ENCODE measurements around the gene SNX8.
"Not testable (repeated sequence)": the region's sequence is repeated elsewhere in the genome, so short reads cannot be mapped to it uniquely, and the experiment has no call there.

SNX8 gene, protein sequence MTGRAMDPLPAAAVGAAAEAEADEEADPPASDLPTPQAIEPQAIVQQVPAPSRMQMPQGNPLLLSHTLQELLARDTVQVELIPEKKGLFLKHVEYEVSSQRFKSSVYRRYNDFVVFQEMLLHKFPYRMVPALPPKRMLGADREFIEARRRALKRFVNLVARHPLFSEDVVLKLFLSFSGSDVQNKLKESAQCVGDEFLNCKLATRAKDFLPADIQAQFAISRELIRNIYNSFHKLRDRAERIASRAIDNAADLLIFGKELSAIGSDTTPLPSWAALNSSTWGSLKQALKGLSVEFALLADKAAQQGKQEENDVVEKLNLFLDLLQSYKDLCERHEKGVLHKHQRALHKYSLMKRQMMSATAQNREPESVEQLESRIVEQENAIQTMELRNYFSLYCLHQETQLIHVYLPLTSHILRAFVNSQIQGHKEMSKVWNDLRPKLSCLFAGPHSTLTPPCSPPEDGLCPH

DNA sequence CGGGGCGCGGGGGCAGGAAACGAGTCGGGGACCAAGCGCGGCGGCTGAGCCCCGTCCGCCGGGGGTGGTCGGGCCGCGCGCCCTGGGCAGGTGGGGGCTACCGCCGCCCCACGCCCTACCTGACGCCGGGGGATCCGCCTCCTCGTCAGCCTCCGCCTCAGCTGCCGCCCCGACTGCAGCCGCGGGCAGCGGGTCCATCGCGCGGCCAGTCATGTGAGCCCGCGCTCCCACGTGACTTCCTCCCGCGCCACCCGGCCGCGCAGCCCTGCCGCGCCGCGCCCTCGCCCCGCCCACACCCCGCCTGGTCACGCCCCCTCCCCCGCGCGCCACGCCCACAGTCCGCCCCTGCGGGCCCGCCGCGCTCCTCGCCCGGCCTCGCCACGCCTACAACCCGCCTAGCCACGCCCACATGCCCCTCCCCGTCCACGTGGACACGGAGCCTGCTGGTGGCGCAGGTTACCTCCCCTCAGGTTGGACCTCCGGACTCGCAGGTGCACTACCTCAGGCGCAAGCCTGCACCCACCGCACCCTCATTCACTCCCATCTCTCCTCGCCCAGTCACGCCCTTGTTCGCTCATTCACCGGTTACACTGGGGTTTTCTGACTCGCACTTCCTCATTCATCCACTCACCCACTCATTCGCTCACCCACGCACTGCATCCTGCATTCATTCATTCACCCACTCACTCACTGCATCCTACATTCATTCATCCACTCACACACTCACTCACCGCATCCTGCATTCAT, at the start of gene SNX8:
Gene SNX8 (minus strand): TSS at position 233 of the 747 bp plus-strand sequence. CDS start 20 bp downstream, at position 213.
- peak; percentile 95 to 99 for DNase-seq (ENCODE audit: low read depth in 2 of 2)

DNA sequence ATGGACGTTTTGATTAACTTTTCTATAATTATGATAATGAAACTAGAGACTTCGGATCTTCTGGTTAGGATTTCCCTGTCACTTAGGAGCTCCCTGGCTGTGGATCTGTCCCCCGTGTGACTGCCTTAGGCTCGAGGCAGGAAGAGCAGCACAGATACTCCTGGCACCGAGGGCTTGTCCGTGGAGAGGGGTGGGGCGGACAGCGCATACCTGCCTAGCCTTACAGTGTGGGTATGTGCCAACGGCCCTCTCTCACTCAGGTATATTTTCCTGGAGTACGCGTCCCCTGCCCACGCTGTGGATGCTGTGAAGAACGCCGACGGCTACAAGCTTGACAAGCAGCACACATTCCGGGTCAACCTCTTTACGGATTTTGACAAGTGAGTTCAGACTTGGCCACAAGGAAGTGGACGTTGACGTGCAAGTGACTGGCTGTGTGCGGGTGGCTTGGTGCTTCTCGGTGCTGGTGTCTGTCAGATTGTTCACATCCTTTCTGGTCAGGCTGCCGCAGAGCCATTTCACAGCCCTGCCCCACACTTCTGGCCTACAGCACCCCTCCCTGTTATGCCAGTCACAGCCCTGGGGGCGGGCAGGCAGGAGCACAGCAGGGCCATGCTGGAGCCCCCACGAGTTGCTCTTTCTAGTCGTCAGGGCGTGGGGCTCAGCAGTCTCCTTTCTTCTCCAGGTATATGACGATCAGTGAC, 48.3 kb upstream of the SNX8 start:
- DNase-seq (ENCODE audit: low read depth in 2 of 2): no peak

DNA sequence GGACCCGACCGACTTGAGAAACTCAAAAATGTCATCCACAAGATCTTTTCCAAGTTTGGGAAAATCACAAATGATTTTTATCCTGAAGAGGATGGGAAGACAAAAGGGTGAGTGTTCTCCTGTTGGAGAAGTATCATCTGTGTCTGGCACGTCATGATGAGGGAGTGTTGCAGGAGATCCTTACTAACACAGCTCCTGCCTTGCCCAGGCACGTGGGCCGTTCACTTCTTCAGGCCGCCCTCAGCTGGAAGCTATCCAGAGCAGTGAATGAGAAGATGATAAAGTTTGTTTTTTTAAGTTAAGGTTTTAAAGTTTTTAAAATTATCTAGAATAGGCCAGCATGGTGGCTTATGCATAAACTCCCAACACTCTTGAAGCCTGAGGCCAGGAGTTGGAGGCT, 46.6 kb upstream of the SNX8 start:
- DNase-seq (ENCODE audit: low read depth in 2 of 2): no peak

DNA sequence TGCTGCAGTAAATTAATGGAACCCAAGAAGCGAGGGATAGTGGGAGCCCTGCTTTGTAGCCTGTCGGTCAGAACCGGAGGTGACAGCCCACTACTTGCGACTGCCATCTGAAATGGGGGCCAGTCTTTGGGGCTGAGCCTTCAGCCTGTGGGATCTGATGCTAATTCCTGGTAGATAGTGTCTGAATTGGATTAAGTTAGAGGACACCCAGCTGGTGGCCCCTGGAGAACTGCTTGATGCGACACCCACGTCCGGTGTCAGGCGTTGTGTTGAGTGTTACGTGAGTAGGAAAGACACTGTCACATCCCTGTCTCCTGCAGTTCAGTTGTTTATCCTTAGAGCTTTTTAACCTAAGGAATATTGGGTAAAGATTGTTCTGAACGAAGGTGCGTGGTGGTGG, 45.4 kb upstream of the SNX8 start:
- no peak for DNase-seq (ENCODE audit: low read depth in 2 of 2)

DNA sequence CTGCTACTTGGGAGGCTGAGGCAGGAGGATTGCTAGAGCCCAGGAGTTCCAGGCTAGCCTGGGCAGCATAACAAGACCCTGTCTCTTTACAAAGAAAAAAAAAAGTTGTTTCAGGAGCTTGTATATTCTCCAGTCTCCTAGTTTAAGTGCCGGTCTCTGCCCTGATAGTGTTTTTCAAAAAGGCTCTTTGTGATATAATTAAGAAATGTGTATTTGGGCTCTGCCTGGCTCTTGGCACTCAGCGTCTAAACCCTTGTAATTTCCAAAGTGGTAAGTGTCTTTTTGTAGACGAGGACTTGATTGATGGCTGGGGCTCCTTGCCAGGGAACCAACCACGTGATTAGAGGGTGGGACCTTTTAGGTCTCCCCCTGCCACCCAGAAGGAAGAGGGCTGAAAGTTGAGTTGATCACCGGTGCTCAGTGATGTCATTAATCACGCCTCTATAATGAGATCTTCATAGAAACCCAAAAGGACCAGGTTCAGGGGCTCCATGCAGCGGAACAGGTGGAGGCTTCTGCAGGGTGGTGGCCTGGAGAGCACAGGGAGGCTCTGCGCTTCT, 44.8 kb upstream of the SNX8 start:
- no peak for DNase-seq (ENCODE audit: low read depth in 2 of 2)

DNA sequence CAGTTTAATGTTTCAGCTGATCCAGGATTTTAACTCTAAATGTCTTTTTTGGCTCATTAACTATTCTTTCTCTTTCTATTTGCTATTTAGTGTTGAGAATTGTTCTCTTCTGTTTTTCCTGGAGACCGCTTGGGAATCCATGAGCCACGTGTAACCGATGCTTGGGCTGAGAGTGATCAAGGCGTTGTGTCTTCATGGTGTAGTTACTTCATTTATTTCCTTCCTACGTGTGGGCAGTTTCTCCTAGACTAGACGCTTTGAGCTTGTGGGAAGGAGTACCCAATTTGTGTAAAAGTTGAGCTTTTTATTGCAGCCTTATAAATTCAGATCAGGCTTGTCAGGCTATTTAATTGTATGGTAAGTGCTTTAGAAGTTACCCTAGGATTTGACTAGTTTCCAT, 43.3 kb upstream of the SNX8 start:
- DNase-seq (ENCODE audit: low read depth in 2 of 2): no peak

DNA sequence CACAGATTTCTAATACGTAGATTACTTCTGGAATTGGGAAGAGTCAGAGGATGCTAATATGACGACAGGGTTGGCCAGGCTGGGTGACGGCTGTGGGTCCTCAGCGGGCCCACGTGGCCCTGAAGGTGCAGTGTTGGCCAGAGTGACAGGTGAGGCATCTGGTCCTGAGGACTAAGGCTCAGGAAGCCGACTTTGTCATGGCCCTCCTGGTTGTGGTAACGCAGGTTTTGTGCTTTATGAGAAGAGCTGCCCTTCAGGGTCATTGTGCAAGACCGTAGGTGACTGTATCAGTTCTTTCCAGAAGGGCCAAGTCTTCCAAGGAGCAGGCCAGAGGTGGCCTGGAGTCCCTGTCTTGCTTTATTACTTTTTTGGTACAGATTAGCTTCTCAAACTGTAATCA, 42.9 kb upstream of the SNX8 start:
- no peak for DNase-seq (ENCODE audit: low read depth in 2 of 2)

DNA sequence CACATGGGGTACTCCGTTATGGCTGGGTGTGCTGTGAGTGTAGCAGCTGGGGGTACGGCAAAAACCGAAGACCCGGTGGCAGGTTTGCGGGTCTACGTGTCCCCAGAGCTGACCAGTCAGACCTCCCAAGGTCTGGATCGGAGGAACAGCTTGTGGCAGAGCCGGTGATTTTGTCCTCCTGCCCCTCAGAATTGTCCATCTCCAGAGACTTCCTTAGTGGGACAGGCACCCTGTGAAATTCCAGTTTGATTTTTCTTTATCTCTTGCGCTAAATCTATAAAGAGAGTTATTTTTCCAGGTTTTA, 41.4 kb upstream of the SNX8 start:
- DNase-seq (ENCODE audit: low read depth in 2 of 2): no peak

DNA sequence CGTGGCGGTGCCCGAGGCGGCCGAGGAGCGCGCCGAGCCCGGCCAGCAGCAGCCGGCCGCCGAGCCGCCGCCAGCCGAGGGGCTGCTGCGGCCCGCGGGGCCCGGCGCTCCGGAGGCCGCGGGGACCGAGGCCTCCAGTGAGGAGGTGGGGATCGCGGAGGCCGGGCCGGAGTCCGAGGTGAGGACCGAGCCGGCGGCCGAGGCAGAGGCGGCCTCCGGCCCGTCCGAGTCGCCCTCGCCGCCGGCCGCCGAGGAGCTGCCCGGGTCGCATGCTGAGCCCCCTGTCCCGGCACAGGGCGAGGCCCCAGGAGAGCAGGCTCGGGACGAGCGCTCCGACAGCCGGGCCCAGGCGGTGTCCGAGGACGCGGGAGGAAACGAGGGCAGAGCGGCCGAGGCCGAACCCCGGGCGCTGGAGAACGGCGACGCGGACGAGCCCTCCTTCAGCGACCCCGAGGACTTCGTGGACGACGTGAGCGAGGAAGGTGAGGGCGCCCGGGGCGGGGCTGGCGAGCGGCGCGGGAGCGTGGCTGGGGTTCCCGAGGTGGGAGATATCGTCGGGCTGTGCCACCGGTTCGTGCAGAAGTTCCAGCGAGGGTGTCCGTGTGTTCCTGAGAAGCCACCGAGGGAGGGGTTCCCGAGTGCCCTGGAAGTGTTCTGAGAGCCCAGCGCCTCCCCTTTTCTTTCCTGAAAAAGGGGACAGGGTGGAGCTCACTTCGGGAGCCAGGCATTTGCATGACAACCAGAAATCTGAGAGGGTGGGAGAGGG, 40.9 kb upstream of the SNX8 start:
- no peak for DNase-seq (ENCODE audit: low read depth in 2 of 2)

DNA sequence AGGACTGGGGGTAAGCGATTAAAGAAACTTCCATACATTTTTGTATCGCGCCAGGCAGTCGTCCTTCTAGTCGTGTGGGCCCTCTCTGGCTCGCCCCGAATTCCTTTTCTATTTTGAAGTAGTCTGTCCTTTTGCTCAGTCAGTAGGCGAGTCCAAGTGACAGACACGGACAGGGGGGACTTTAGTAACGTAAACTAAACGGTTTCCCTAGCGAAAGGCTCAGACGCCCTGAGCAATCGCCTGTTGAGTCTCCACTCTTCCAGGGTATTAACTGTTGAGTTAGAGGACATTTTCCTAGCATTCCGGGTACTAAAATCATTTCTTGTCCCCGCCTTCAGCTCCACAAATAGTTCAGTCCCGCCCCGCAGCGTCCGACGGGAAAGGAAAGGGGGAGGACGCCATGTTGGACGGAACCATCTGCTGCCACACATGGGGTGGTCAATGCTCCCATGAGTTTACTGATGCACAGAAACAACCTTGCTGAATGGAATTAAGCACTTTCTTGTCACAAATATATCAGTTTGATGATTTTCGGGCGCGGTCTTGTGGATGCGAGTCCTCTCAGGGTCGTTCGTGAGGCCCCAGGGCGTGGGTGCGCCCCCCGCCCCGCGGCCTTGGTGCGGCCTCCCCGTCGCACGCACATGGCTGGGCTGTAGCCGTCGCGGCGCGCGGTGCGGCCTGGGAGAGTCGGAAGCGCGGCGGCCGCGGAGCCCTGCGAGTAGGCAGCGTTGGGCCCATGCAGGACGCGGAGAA, 40.1 kb upstream of the SNX8 start, which contains the start of gene EIF3B:
Gene EIF3B (plus strand): TSS at position 642 of the 753 bp plus-strand sequence. CDS start 95 bp downstream, at position 737.
- peak; percentile 71 to 76 for DNase-seq (ENCODE audit: low read depth in 2 of 2)

DNA sequence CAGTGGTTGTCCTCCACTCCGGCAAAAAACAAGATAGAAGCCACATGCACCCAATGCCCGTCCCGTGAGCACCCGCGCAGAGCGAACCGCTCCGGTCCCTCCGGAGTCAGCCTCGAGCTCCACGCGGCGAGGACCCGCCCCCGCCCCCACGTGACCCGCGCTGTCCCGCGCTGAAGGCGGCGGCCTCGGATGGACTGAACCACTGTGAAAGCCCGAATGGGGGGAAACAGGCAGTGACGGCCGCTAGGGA, 39.6 kb upstream of the SNX8 start:
- DNase-seq (ENCODE audit: low read depth in 2 of 2): peak; percentile 74 to 79

DNA sequence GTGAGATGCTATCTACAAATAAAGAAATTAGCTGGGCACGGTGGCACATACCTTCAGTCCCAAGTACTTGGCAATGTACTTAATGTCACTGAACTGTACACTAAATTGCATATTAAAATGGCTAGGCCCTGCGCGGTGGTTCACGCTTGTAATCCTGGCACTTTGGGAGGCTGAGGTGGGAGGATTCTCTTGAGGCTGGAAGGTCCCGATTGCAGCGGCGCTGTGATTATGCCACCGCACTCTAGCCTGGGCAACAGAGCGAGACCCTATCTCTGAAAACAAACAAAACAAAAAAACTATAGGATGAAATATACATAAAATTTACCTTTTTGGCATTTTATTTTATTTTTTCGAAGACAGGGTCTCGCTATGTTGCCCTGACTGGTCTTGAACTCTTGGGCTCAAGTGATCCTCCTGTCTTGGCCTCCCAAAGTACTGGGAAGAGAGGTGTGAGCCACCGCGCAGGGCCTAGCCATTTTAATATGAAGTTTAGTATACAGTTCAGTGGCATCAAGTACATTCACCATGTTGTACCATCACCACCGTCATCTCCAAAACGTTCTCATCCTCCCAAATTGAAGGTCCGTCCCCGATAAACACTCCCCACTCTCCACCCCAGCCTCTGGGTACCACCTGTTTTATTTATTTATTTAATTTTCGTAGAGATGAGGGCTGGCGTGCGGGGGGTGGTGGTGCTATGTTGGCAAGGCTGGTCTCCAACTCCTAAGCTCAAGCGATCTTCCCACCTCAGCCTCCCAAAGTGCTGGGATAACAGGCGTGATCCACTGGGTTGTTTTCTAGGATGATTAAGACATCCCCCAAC, 39.1 kb upstream of the SNX8 start:
- no peak for DNase-seq (ENCODE audit: low read depth in 2 of 2)

DNA sequence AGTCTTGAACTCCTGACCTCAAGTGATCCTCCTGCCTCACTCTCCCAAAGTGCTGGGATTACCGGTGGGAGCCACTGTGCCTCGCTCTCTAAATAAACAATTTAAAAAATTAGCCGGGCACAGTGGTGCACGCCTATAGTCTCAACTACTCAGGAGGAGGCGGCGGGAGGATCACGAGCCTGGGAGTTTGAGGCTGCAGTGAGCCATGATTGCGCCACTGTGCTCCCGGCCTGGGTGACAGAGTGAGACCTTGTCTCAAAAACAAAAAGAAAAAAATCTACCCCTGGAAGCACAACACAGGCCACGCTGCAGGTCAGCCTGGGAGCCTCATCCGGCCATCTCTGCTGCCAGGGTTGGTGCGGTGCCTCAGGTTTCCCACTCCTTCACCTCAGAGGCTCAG, 36.6 kb upstream of the SNX8 start:
- no peak for DNase-seq (ENCODE audit: low read depth in 2 of 2)

DNA sequence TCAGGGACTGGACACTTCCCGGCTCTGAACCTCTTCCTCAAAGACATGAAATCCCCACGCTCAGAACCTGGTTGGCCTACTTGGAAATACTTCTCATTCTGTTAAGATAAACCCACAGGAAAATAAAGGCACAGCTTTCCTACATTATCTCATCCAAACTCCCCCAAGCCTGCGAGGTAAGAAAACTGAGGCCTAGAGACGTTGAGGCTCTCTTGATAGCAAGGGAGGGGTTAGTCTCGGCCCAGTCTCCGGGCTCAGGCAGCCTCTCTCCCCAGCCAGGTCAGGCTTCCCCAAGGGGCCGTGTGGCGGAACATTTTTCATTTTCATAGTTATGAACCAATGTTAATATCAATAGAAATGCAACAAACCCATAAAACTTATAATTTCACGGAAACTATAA, 35.8 kb upstream of the SNX8 start:
- no peak for DNase-seq (ENCODE audit: low read depth in 2 of 2)

DNA sequence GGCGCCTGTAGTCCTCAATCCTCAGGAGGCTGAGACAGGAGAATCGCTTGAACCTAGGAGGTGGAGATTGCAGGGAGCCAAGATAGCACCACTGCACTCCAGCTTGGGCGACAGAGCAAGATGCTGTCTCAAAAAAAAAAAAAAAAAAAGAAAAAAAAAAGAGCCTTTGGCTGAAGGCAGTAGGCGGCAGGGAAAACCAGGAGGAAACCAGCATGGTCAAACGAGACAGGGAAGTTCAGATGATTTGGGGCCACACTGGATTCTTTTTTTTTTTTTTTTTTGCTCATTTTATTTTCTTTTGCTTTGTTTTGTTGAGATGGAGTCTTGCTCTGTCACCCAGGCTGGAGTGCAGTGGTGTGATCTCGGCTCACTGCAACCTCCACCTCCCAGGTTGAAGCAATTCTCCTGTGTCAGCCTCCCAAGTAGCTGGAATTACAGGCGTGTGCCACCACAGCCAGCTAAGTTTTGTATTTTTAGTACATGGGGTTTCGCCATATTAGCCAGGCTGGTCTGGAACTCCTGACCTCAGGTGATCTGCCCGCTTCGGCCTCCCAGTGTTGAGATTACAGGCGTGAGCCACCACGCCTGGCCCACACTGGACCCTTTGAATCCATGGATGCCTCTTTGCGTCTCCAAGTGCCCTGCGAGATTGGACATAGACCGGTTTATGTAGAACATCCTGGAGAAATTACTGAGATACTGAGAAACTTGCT, 33.3 kb upstream of the SNX8 start:
- not testable (repeated sequence) for DNase-seq (ENCODE audit: low read depth in 2 of 2)

DNA sequence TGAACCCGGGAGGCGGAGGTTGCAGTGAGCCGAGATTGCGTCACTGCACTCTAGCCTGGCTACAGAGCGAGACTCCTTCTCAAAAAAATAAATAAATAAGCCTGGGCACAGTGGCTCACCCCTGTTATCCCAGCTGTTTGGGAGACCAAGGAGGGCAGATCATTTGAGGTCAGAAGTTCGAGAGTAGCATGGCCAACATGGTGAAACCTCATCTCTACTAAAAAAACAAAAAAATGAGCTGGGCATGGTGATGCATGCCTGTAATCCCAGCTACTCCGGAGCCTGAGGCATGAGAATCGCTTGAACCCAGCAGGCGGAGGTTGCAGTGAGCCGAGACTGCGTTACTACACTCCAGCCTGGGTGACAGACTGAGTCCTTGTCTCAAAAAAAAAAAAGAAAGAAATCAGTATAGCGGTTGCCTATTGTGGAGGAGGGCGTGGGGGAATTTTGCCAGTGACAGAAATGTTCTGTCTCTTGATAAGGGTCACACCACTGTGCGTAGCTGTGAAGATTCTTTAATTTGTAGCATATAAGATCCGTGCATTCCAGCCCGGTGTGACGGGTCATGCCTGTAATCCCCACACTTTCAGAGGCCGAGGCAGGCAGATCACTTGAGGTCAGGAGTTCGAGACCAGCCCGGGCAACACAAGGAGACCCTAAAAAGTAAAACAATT, 22.5 kb upstream of the SNX8 start:
- no peak for DNase-seq (ENCODE audit: low read depth in 2 of 2)

DNA sequence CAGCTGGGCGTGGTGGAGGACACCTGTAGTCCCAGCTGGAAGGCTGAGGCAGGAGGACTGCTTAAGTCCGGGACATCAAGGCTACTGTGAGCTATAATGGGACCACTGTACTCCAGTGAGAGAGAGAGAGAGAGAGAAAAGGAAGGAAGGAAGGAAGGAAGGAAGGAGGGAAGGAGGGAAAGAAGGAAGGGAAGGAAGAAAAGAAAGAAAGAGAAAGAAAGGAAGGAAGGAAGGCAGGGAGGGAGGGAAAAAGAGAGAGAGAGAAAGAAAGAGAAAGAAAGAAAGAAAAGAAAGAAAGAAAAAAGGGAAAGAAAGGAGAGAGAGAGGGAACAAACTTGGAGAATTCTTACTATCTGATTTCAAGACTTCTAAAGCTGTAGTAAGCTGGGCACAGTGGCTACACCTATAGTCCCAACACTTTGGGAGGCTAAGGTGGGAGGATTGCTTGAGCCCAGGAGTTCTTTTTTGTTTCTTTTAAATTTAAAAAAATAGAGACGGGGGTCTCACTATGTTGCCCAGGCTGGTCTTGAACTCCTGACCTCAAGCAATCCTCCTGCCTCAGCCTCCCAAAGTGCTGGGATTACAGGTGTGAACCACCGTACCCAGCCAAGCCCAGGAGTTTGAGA, 18.5 kb upstream of the SNX8 start:
- DNase-seq (ENCODE audit: low read depth in 2 of 2): not testable (repeated sequence)

DNA sequence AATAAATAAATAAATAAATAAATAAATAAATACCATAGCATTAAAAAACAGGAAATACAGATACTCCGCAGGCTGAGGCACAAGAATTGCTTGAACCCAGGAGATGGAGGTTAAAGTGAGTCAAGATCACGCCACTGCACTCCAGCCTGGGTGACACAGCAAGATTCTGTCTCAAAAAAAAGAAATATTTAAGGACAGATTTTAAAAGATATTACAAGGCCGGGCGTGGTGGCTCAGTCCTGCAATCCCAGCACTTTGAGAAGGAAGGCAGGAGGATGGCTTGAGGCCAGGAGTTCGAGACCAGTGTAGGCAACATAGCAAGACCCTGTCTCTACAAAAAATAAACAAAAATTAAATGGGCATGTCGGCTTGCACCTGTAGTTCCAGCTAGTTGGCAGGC, 17.5 kb upstream of the SNX8 start:
- DNase-seq (ENCODE audit: low read depth in 2 of 2): no peak
